D341Med (cell line): ENCODE results near the gene TPSAB1.
"Not testable (repeated sequence)": the region's sequence is repeated elsewhere in the genome, so short reads cannot be mapped to it uniquely, and the experiment has no call there.

ENCODE experiments used
- DNase-seq: peaks from one replicate; pipeline ENCODE4 v3.0.0; 2012; ENCODE audit warnings: low spot score

TPSAB1 gene

DNA sequence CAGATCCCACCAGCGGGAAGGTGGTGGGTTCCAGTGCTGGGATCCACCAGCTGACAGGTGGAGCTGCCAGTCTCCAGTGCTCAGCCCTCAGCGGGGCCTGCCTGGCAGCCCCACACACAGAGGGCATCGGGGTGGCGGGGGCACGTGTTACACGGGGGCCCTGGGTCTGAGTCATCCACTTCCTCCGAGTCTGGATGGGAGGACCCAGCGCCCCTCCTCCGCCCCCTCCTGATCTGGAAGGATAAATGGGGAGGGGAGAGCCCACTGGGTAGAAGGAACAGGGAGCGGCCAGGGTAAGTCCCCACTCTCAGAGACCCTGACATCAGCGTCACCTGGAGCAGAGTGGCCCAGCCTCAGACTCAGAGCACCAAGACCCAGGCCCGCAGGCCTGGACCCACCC, at the start of gene TPSAB1:
Gene TPSAB1, plus strand, starts transcription at position 270 of the 400 bp plus-strand sequence. CDS start 234 bp downstream, outside the sequence.
- DNase-seq, result not testable (repeated sequence)

- DNase-seq, result not testable (repeated sequence)
Measured at GRCh38 chr16:1190789-1191188, 49.7 kb upstream of the TPSAB1 start.

- no peak for DNase-seq
Measured at GRCh38 chr16:1192384-1193073, 48.0 kb upstream of the TPSAB1 start.

DNA sequence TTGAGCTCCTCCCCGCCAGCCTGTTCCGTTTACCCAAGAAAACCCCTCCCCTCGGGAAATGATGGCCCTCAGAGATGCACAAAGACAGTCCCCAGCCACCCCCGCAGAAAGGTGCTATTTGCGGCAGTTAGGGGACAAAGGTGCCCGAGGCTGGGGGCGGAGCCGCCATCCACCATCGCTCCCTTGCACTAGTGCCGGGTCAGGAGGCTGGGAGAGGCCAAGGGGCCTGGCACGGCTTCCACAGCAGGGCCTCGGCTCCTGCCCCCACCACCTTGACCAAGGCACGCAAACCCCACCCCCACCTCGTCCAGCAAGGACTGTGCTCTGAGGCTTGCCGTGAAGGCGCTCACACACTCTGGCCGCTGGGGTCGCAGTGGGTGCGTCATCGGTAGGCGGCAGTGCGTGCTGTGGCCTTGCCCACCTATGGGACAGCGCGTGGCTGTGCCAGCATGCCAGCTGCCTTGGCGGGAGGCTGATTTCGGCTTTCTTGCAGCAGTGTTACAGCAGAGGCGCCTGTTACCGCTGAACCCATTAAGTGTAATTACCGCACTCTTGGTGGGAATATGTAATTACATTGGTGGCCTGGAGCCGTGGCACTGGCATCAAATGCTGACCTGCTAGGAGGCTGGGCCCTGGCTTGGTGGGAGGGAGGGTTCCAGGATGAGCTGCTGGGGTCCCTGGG, 47.2 kb upstream of the TPSAB1 start:
- peak; percentile 59 for DNase-seq

DNA sequence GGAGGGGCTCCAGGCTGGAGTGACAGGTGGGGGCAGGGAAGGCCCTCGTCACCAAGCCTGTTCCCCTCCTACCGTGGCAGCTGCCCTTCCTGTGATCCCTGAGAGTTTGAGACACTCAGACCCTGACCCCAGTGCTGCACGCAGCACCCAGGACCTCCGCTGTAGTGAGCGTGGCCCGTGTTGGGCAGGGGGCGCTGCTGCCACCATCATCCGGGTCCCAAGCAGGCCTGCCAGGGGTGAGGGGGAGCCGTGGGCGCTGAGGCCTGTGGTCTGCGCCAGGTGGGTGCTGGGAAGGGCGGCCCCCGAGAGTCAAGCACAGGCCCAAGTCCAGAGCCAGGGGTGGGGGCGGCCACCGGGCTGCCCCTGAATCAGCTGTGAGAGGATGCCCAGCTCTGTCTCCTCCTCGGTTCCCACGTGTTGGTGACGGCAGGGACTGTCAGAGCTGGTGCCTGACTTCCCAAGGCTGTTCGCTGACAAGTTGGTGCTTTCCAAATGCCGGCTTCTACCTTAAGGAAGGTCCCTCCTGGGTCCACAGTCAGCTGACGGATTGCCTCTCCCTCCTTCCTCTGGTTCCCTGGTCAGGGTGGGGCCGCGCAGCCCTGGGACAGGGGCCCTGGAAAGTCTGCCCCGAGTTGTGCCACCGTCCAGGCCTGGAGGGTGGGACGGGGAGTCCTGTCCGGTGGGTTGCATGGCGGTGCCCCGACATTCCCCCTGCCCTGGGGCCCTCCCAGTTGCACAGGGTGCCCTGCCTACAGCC, 46.5 kb upstream of the TPSAB1 start:
- no peak for DNase-seq

- peak; percentile 86 for DNase-seq
Measured at GRCh38 chr16:1194665-1195392, 45.7 kb upstream of the TPSAB1 start.

DNA sequence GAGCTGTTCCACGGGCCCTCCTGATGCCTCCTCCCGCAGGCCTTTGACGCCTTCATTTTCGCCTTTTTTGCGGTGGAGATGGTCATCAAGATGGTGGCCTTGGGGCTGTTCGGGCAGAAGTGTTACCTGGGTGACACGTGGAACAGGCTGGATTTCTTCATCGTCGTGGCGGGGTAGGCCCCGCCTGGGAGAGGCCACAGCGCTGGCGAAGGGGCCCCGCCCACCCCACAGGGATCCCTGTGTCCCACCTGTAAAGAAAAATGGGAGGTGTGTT, 45.2 kb upstream of the TPSAB1 start:
- DNase-seq, result no peak

DNA sequence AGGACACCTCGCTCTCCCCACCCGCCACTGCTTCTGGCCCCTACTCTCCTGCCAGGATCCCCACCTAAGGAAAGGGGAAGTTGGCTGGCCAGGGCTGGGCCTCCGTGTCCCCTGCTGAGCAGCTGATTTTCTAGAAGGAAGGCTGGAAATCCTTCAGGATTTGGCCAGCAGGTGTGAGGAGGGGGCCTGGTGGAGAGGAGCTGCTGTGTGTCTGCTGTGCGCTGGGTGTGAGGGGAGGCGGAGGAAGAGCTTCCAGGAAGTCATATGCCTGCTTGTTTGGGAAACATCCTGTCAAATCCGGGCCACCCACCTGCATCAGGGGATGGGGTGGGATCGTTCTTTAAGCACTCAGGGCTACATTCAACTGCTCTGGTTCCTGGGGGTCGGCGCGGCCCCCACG, 44.0 kb upstream of the TPSAB1 start:
- DNase-seq, result no peak

DNA sequence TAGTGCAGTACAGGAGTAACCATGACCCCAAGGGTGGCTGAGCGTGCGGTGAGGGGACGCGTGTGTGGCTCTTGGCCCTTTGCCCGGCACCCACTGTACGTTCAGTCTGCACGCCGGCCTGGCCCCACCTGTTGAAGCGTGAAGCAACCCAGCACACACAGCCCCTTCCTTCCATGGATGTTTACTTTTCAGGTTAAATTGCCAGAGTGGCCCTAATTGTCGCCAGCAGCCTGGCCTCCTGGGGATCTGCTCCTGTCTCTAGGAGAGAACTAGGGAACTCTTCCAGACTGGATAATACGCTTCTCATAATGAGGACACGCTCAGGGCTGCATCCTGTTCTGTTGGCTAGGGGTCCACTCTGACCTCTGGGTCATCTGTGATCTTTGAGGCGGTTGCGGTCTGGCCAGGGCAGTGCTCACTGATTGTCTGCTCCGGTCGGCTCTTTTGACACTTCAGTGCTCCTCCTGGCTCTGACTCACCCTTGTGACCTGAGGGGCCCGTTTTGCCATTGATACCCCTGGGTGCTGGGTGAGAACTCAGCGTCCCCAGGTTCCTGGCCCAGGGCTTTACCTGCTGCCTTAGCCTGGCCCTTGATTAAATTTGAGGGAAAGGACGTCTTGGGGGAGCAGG, 43.2 kb upstream of the TPSAB1 start:
- DNase-seq, result no peak

- DNase-seq, result no peak
Measured at GRCh38 chr16:1198194-1198593, 42.3 kb upstream of the TPSAB1 start.

- DNase-seq, result not testable (repeated sequence)
Measured at GRCh38 chr16:1198671-1199346, 41.7 kb upstream of the TPSAB1 start.

GRCh38 chr16:1199347-1200013, 41.0 kb upstream of the TPSAB1 start:
- no peak for DNase-seq

DNA sequence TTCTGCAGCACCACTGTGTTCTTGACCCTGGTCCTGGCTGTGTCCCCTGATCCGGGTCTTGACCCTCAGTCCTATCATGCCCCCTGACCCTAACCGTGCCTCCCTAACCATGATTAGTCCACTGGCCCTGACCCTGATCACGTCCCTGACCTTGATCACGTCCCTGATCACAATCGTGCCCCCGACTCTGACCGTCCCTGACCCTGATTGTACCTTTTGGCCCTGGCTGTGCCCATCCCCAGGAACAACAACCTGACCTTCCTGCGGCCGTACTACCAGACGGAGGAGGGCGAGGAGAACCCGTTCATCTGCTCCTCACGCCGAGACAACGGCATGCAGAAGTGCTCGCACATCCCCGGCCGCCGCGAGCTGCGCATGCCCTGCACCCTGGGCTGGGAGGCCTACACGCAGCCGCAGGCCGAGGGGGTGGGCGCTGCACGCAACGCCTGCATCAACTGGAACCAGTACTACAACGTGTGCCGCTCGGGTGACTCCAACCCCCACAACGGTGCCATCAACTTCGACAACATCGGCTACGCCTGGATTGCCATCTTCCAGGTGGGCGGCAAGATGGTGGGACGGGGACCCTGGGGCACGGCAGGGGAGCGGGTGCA, 40.4 kb upstream of the TPSAB1 start:
- DNase-seq, result no peak

DNA sequence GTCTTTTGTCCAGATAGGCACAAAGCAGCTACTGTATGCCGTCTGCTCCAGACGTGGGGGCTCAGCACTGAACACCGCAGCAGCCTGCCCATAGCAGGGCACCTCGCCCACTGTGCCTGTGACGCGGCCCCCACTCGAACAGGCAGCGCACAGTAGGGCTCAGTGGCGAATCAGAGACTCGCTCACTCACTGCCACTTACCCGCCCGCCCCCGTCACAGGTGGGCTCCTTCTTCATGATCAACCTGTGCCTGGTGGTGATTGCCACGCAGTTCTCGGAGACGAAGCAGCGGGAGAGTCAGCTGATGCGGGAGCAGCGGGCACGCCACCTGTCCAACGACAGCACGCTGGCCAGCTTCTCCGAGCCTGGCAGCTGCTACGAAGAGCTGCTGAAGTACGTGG, 39.1 kb upstream of the TPSAB1 start:
- no peak for DNase-seq

GRCh38 chr16:1202274-1202673, 38.2 kb upstream of the TPSAB1 start:
- DNase-seq, result no peak

DNA sequence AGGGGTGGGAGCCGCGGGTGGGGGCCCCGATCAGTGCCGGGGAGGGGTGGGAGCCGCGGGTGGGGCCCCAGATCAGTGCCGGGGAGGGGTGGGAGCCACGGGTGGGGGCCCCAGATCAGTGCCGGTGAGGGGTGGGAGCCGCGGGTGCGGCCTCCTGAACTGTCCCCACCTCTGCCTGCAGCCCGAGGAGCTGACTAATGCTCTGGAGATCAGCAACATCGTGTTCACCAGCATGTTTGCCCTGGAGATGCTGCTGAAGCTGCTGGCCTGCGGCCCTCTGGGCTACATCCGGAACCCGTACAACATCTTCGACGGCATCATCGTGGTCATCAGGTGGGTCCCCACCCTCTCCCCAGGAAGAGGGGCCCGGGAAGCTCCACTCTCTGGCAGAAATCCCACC, 35.6 kb upstream of the TPSAB1 start:
- no peak for DNase-seq

- DNase-seq, result no peak
Measured at GRCh38 chr16:1206326-1206725, 34.2 kb upstream of the TPSAB1 start.

DNA sequence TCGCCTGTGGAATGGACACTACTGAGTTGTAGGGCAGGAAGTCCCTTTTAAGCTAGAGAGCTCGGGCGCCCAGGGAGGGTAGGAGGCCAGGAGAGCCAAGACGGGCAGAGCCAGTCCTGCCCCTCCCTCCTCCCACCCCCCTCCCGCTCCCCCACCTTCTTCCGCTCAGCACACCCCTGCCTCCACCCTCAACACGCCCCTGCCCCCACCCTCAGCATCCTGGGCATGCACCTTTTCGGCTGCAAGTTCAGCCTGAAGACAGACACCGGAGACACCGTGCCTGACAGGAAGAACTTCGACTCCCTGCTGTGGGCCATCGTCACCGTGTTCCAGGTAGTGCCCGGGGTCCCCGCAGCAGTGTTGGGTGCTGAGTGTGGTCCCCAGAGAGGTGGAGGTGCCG, 33.7 kb upstream of the TPSAB1 start:
- no peak for DNase-seq

- no peak for DNase-seq
Measured at GRCh38 chr16:1208239-1208830, 32.2 kb upstream of the TPSAB1 start.

- no peak for DNase-seq
Measured at GRCh38 chr16:1209081-1209480, 31.4 kb upstream of the TPSAB1 start.
